GM21619 (cell line): ENCODE results near the gene MMP17.
"Not testable (repeated sequence)": the region's sequence is repeated elsewhere in the genome, so short reads cannot be mapped to it uniquely, and the experiment has no call there.

ENCODE experiments used
- ATAC-seq: cut with Tn5 transposase; IDR thresholded peaks from one replicate; pipeline ENCODE4 v1.9.1; 2021; ENCODE audit not compliant: unreplicated experiment

Gene MMP17

GRCh38 chr12:131862994-131863710 is 35.0 kb downstream of the MMP17 start:
- ATAC-seq = no peak

DNA sequence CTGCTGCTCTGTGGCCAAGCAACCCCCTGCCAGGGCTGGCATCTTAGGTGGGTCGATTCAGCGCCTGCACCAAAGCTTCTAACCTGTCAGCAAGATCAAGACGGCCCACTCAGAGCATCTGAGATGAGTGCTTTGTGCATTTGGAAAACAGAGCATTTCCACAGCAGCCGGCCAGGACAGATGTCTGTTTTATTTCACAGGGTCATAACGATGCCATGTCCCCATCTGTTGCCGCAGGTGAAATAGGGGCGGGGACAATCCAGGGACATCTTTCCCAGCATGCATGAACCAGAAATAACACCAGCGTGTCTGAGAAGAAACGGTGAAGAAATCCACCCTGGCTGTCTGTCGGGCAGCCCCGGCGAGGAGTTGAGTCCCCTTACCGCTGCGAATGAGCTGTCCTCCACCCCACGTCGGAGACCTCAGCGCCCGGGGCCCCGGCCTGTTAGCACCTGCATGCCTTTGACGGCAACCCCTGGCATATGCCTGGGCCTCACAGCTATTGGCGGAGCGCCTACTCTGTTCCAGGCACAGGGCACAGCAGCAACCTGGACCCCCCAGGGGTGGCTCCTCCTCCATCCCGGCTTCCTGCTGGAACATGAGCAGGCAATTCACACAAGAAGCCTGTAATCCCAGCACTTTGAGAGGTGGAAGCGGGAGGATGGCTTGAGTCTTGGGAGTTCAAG is 35.7 kb downstream of the MMP17 start:
- no peak for ATAC-seq

DNA sequence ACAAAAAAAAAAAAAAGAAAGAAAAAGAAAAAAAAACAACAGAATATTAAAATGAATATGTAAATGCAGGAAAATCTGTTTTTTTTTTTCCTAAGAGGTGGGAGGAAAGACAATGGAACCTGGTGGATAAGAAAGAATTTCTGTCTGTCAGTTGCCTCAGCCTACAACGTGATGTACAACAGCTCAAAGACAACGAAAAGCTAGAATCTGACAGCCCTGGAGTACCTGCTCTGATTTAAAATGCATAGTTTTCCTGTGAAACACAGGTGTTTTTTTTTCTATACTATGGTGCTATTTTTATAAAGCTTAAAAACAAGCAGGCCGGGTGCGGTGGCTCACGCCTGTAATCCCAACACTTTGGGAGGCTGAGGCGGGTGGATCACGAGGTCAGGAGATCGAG is 36.3 kb downstream of the MMP17 start:
- ATAC-seq = no peak

- ATAC-seq = no peak
Observed at GRCh38 chr12:131865180-131865875, 37.1 kb downstream of the MMP17 start.

DNA sequence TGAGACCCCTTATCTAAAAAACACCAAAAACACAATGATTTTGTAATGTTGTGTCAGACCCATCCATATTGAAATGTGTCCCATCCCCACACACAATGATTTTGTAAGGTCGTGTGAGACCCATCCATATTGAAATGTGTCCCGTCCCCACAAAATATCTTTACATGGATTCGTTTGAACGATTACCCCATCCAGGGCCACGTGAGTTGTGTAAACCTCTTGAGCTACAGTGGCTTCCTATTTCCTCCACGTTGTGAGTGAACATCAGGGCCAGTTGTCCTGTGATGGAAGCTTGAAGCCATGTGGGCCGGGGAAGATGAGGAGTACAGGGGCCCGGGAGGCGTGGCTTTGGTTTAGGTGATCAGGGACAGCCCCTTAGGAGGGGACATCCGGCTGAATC is 39.3 kb downstream of the MMP17 start:
- ATAC-seq = no peak

GRCh38 chr12:131867891-131868675 is 39.9 kb downstream of the MMP17 start:
- no peak for ATAC-seq

GRCh38 chr12:131869871-131870418 is 41.8 kb downstream of the MMP17 start:
- ATAC-seq = no peak

- no peak for ATAC-seq
Observed at GRCh38 chr12:131871677-131872076, 43.5 kb downstream of the MMP17 start.

GRCh38 chr12:131872154-131873051 is 44.2 kb downstream of the MMP17 start:
- ATAC-seq = no peak

DNA sequence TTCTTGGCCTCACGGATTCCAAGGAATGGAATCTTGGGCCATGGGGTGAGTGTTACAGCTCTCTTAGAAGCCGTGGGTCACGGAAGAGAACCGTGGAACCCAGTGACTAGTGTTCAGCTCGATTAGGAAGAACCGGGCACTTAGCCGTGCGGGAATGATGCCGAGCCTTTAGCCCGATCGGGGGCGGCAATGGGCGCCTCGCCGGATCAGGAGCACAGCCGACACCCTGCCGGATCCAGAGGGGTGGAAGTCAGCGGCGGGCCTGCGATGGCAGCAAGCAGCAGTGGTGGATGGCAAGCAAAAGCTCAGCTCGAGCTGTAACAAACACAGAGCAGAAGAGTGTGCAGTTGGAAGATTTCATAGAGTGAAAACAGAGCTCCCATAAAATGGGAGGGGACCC is 45.1 kb downstream of the MMP17 start:
- no peak for ATAC-seq

DNA sequence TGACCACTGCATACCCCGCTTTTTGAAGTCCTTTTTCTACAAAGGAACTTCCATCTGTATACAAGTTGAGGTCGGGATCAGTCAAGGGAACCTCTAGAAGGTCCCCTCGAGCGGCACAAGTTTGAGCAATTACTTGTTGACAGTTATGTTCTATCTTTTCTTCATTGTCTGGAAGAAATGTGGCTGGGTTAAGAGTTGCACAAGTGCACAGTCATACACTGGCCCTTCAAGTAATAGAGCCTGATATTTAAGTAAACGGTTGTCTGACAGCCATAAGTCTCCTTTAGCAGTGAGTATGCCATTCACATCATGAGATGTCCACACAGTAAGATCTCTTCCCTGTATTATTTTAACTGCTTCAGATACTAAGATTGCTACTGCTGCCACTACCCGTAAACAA is 46.8 kb downstream of the MMP17 start:
- not testable (repeated sequence) for ATAC-seq

DNA sequence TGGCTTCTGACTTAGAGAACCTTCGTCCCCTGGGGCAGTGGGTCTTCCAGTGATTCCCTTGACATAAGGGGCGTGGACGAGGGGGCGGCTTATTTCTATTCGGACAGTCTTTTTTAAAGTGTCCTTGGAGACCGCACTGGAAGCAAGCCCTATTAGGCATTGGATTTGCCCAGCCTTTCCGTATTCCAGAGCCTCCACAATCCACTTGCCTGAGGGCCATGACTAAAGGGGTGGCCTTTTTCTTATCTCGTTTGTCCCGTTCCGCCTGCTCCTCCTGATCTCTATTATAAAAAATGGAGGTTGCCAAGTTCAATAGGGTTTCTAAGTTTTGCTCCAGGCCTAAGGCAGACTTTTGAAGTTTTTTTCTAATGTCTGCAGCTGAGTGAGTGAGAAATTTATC is 49.0 kb downstream of the MMP17 start:
- ATAC-seq = not testable (repeated sequence)

- ATAC-seq = not testable (repeated sequence)
Observed at GRCh38 chr12:131878436-131878835, 50.2 kb downstream of the MMP17 start.

DNA sequence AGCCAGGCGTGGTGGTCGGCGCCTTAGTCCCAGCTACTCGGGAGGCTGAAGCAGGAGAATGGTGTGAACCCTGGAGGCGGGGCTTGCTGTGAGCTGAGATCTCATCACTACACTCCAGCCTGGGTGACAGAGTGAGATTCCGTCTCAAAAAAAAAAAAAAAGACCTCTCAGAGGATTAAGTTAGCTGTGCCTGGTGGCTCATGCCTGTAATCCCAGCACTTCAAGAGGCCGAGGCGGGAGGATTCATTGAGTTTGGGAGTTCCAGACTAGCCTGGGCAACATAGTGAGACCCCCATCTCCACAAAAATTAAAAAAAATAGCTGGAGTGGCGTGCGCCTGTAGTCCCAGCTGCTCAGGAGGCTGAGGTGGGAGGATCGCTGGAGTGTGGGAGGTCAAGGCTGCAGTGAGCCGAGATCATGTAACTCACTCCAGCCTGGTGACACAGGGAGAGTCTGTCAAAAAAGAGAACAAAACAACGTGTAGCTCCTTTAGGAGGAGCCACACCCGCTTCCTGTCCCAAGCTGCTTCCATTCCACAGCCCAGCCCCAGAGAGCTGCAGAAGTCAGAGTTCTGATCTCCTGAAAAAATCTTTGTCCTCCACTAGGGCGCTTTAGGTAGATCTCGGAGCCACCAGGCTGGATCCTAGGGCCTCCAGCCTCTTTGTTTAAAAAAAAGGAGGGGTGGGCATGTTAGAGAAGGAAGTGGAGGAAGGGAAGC is 54.8 kb downstream of the MMP17 start:
- ATAC-seq = no peak

DNA sequence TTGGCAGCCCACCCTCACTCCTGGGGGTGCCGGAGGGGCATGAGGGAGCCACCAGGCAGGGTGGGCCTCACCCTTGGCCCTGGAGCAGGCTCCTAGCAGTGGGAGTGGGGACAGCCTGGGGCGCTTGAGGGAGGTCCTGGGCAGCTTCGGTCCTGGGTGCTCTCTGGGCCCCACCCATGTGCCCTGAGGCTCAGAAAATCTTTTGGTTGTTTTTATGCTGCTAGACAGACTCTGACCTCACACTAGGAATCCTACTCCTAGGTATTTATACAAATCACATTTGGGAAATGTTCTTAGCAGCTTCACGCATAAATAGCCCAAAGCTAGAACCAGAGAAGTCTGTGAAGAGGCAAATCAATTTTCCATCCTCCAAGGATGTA is 55.3 kb downstream of the MMP17 start:
- no peak for ATAC-seq

DNA sequence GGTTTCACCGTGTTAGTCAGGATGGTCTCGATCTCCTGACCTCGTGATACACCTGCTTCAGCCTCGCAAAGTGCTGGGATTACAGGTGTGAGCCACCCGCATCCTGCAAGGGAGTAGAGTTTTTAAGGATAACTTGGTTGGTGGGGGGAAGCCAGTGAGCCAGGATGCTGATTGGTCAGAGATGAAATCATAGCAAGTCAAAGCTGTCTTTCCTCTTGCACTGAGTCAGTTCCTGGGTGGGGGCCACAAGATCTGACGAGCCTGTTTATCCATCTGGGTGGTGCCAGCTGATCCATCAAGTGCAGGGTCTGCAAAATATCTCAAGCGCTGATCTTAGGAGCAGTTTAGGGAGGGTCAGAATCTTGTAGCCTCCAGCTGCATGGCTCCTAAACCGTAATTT is 56.9 kb downstream of the MMP17 start:
- not testable (repeated sequence) for ATAC-seq

DNA sequence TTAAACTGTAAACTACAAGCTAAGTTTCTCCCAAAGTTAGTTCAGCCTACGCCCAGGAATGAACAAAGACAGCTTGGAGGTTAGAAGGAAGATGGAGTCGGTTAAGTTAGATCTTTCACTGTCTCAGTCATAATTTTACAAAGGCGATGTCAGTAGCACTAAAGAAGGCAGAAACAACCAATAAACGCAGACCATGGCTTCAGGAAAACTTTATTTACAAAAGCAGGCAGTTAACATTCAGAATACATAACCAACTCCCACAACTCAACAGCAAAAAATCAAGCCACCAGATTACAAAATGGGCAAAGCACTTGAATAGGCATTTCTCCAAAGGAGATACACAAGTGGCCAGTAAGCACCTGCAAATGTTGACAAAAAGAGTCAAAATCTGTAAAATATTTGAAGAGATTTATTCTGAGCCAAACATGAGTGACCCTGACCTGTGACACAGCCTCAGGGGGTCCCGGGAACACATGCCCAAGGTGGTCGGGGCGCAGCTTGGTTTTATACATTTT is 57.4 kb downstream of the MMP17 start:
- no peak for ATAC-seq

DNA sequence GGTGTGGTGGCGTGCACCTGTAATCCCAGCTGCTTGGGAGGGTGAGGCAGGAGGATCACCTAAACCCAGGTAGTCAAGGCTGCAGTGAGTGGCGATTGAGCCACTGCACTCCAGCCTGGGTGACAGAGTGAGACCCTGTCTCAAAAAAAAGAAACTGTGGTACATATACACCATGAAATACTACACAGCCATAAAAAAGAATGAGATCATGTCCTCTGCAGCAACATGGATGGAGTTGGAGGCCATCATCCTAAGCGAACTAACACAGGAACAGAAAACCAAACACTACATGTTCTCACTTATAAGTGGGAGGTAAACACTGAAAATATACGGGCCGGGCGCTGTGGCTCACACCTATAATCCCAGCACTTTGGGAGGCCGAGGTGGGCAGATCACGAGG is 63.5 kb downstream of the MMP17 start:
- not testable (repeated sequence) for ATAC-seq
